ENCODE results near the gene CEP162.

DNA sequence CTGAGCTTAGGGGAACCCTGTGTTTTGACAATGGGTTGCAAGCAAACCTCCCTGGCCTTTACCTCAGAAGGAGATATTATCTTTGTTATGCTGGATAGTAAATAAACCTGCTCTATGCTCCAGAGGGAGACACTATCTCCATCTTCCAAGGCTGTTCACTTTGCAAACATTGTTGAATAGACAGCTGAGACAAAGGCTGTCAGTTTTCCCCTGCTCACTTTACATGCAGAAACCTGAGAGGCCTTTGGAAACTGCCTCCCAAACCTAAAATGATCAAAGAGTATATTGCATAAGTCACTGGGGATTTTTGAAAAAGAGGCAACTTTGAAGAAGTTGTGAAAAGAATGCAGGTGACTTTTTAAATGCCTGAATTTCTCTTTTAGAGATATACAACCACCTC, 132.3 kb downstream of the CEP162 start:
- TF ChIP-seq, protein P1, sequence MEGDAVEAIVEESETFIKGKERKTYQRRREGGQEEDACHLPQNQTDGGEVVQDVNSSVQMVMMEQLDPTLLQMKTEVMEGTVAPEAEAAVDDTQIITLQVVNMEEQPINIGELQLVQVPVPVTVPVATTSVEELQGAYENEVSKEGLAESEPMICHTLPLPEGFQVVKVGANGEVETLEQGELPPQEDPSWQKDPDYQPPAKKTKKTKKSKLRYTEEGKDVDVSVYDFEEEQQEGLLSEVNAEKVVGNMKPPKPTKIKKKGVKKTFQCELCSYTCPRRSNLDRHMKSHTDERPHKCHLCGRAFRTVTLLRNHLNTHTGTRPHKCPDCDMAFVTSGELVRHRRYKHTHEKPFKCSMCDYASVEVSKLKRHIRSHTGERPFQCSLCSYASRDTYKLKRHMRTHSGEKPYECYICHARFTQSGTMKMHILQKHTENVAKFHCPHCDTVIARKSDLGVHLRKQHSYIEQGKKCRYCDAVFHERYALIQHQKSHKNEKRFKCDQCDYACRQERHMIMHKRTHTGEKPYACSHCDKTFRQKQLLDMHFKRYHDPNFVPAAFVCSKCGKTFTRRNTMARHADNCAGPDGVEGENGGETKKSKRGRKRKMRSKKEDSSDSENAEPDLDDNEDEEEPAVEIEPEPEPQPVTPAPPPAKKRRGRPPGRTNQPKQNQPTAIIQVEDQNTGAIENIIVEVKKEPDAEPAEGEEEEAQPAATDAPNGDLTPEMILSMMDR (IDR thresholded peaks at IDR 0.05), result no peak
- no peak for TF ChIP-seq POLR2A (IDR thresholded peaks at IDR 0.05)

Measured in lower leg skin (tissue), 3 donors.